GM23338 (cell line): ENCODE results near the gene ATG16L2. TPM values are rescaled to one million over a fixed set of nuclear protein-coding genes. Genes with fewer than 3 reads are reported as not detected.

Experiments
- ATAC-seq: fragments of 200-7000 bp; cut with Tn5 transposase; 3 replicates; pipeline ENCODE4 v1.9.1; 2020
- DNase-seq: peaks from one replicate; pipeline ENCODE4 v3.0.0-alpha.2; 2015; ENCODE audit warnings: low spot score
- H2AFZ ChIP-seq: fragments of 200-600 bp; sonication (generic); 2 replicates; pipeline ENCODE4 v1.8.0; 2016; ENCODE audit warnings: antibody characterized with exemption, mild to moderate bottlenecking, moderate library complexity
- H3F3A ChIP-seq: fragments of 200-600 bp; sonication (generic); replicated peaks from 2 replicates; pipeline ENCODE4 v1.8.0; 2017; ENCODE audit warnings: antibody characterized with exemption, mixed run types, low read depth
- H3K27ac ChIP-seq: fragments of 200-600 bp; sonication (generic); 2 replicates; pipeline ENCODE4 v1.6.1; 2016; ENCODE audit warnings: low read depth
- H3K27me3 ChIP-seq: fragments of 200-600 bp; sonication (generic); 2 replicates; pipeline ENCODE4 v1.8.0; 2016; ENCODE audit warnings: mild to moderate bottlenecking, mixed run types, moderate library complexity; ENCODE audit not compliant: insufficient read depth
- H3K36me3 ChIP-seq: fragments of 200-600 bp; sonication (generic); 2 replicates; pipeline ENCODE4 v1.8.0; 2016; ENCODE audit warnings: mild to moderate bottlenecking; ENCODE audit not compliant: insufficient read depth
- H3K4me1 ChIP-seq: fragments of 200-600 bp; sonication (generic); 2 replicates; pipeline ENCODE4 v1.8.0; 2016; ENCODE audit warnings: mild to moderate bottlenecking, moderate library complexity; ENCODE audit not compliant: insufficient read depth
- H3K4me2 ChIP-seq: fragments of 200-600 bp; sonication (generic); 2 replicates; pipeline ENCODE4 v1.7.1; 2017; ENCODE audit warnings: mixed run types
- H3K4me3 ChIP-seq: fragments of 200-600 bp; sonication (generic); 2 replicates; pipeline ENCODE4 v1.6.1; 2016; ENCODE audit warnings: mixed run types
- H3K79me2 ChIP-seq: fragments of 200-600 bp; sonication (generic); replicated peaks from 2 replicates; pipeline ENCODE4 v1.8.0; 2017; ENCODE audit warnings: mild to moderate bottlenecking; ENCODE audit not compliant: insufficient read depth
- H3K9me2 ChIP-seq: fragments of 200-600 bp; sonication (generic); 2 replicates; pipeline ENCODE4 v1.8.0; 2017; ENCODE audit not compliant: insufficient read depth
- H4K20me1 ChIP-seq: fragments of 200-600 bp; sonication (generic); replicated peaks from 2 replicates; pipeline ENCODE4 v1.8.0; 2017; ENCODE audit warnings: mild to moderate bottlenecking; ENCODE audit not compliant: insufficient read depth
- H3K27ac Mint-ChIP-seq: 2 replicates; pipeline ENCODE4 v1.8.0; 2020; ENCODE audit warnings: inconsistent platforms, mild to moderate bottlenecking, moderate library complexity, mixed read lengths
- H3K27me3 Mint-ChIP-seq: 3 replicates; pipeline ENCODE4 v1.8.0; 2022; ENCODE audit warnings: low read depth, mild to moderate bottlenecking, moderate library complexity, mixed read lengths, inconsistent platforms; ENCODE audit not compliant: insufficient read depth, poor library complexity
- H3K36me3 Mint-ChIP-seq: 3 replicates; pipeline ENCODE4 v1.8.0; 2021; ENCODE audit warnings: low read depth, mild to moderate bottlenecking, inconsistent platforms, moderate library complexity, mixed read lengths
- H3K4me1 Mint-ChIP-seq: 3 replicates; pipeline ENCODE4 v1.8.0; 2020; ENCODE audit warnings: mild to moderate bottlenecking, inconsistent platforms, mixed read lengths
- H3K4me3 Mint-ChIP-seq: 3 replicates; pipeline ENCODE4 v1.8.0; 2021; ENCODE audit warnings: moderate library complexity, mild to moderate bottlenecking, inconsistent platforms, mixed read lengths
- H3K9me3 Mint-ChIP-seq: 3 replicates; pipeline ENCODE4 v1.8.0; 2020; ENCODE audit warnings: moderate library complexity, mild to moderate bottlenecking, inconsistent platforms, mixed read lengths
- CREB1 ChIP-seq: fragments of 250-450 bp; sonication (Bioruptor Pico); IDR thresholded peaks from 2 replicates; pipeline ENCODE4 v1.5.0; 2020; ENCODE audit warnings: low read depth, mild to moderate bottlenecking, moderate library complexity
- CTCF ChIP-seq, 2 experiments: fragments of 200-600 bp in 1 of 2; sonication (generic) in 1 of 2; conservative IDR thresholded peaks; 2 replicates each; pipeline versions ENCODE4 v1.5.1 to v1.6.1; 2016 to 2017; ENCODE audit warnings: antibody characterized with exemption in 2 of 2, low read depth in 2 of 2, mild to moderate bottlenecking in 2 of 2, moderate library complexity in 1 of 2
- EZH2 ChIP-seq: fragments of 200-600 bp; sonication (generic); IDR thresholded peaks from one replicate; pipeline ENCODE4 v1.8.0; 2017; ENCODE audit warnings: antibody characterized with exemption, mild to moderate bottlenecking, low read depth; ENCODE audit not compliant: unreplicated experiment
- EZH2phosphoT487 ChIP-seq: fragments of 200-600 bp; sonication (generic); IDR thresholded peaks from one replicate; pipeline ENCODE4 v1.8.1; 2018; ENCODE audit warnings: antibody characterized with exemption; ENCODE audit not compliant: unreplicated experiment
- JUNB ChIP-seq: IDR thresholded peaks from one replicate; pipeline ENCODE4 v1.6.1; 2016; ENCODE audit warnings: antibody characterized with exemption; ENCODE audit not compliant: unreplicated experiment
- NANOG ChIP-seq: IDR thresholded peaks from 2 replicates; pipeline ENCODE4 v1.6.1; 2016; ENCODE audit warnings: antibody characterized with exemption, borderline replicate concordance
- POLR2AphosphoS5 ChIP-seq: IDR thresholded peaks from 2 replicates; pipeline ENCODE4 v1.6.1; 2016; ENCODE audit warnings: antibody characterized with exemption, low read depth
- REST ChIP-seq: IDR thresholded peaks from one replicate; pipeline ENCODE4 v1.6.1; 2018; ENCODE audit warnings: antibody characterized with exemption; ENCODE audit not compliant: unreplicated experiment
- STAT1 ChIP-seq: IDR thresholded peaks from one replicate; pipeline ENCODE4 v1.6.1; 2016; ENCODE audit warnings: antibody characterized with exemption; ENCODE audit not compliant: unreplicated experiment
- ZNF114 ChIP-seq: fragments of 250-450 bp; sonication (Bioruptor Pico); IDR thresholded peaks from 2 replicates; pipeline ENCODE4 v1.5.0; 2020; ENCODE audit warnings: mild to moderate bottlenecking, moderate library complexity
- ZNF331 ChIP-seq: fragments of 250-450 bp; sonication (Bioruptor Pico); IDR thresholded peaks from 2 replicates; pipeline ENCODE4 v1.5.0; 2020; ENCODE audit warnings: low read depth, mild to moderate bottlenecking, moderate library complexity
- ZNF462 ChIP-seq: fragments of 250-450 bp; sonication (Bioruptor Pico); IDR thresholded peaks from 2 replicates; pipeline ENCODE4 v1.5.0; 2020; ENCODE audit warnings: mild to moderate bottlenecking, moderate library complexity
- polyA plus RNA-seq: library from polyadenylated mRNA; unstranded; fragments of >200 nt; fragmentation: Nextera tagmentation; extraction: Ambion mirVana; gene quantifications from 2 replicates; pipeline ENCODE4 v1.2.1, GENCODE V29; 2016
- total RNA-seq: library from RNA; depleted of rRNA; stranded (reverse); fragments of >200 nt; shearing (Covaris generic); gene quantifications from 2 replicates; pipeline ENCODE4 v1.2.3, GENCODE V29; 2014
- TF ChIP-seq, protein P1 (sequence below): IDR thresholded peaks from 2 replicates; pipeline ENCODE4 v1.6.1; 2016; ENCODE audit warnings: antibody characterized with exemption

ATG16L2 gene
- total and polyA plus RNA-seq, 2 experiments from 2014 or later = 9.6 to 24.6 TPM

DNA sequence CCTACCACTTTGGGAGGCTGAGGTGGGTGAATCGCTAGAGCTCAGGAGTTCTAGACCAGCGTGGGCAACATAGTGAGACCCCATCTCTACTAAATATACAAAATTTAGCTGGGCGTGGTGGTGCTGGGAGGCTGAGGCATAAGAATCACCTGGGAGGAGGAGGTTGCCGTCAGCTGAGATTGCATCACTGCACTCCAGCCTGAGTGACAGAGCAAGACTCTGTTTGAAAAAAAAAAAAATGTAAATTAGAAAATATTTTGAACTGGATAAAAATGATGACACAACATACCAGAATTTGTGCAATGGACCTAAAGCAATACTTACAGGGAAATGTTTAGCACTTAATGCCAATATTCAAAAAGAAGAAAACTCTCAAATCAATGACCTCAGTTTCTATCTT is 46.4 kb downstream of the ATG16L2 start:
- H3K27ac Mint-ChIP-seq = no peak overlapping the region
- no peak for TF ChIP-seq CTCF (conservative IDR thresholded peaks at IDR 0.05; ENCODE audit: low read depth in 2 of 2)
- TF ChIP-seq REST = no peak
- TF ChIP-seq EZH2phosphoT487 = no peak
- TF ChIP-seq EZH2 = no peak
- no peak for TF ChIP-seq ZNF331 (CRISPR knock-in tag)
- TF ChIP-seq, protein P1, sequence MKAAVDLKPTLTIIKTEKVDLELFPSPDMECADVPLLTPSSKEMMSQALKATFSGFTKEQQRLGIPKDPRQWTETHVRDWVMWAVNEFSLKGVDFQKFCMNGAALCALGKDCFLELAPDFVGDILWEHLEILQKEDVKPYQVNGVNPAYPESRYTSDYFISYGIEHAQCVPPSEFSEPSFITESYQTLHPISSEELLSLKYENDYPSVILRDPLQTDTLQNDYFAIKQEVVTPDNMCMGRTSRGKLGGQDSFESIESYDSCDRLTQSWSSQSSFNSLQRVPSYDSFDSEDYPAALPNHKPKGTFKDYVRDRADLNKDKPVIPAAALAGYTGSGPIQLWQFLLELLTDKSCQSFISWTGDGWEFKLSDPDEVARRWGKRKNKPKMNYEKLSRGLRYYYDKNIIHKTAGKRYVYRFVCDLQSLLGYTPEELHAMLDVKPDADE = no peak
- no peak for TF ChIP-seq ZNF462 (CRISPR knock-in tag)
- no peak for TF ChIP-seq ZNF114 (CRISPR knock-in tag)
- TF ChIP-seq POLR2AphosphoS5 = no peak
- no peak for TF ChIP-seq NANOG
- no peak for TF ChIP-seq STAT1
- no peak for TF ChIP-seq JUNB
- no peak for TF ChIP-seq CREB1 (CRISPR knock-in tag)
- Histone ChIP-seq H3K36me3 (no peaks in the 10 kb centered on the region), H3K79me2 (no peaks in the 10 kb centered on the region), H3K4me3 (no peak overlapping the region), H3K27me3 (no peaks in the 10 kb centered on the region), H2AFZ (no peak overlapping the region), H3K9me2 (no peaks in the 10 kb centered on the region), H3K4me2 (no peak overlapping the region), H3K4me1 (peaks cover 6% of the 10 kb centered on the region; the same call in 1 of the 2 replicates), H3F3A (no peaks in the 10 kb centered on the region), H3K27ac (no peak overlapping the region), H4K20me1 (no peaks in the 10 kb centered on the region)
- no peak overlapping the region for H3K4me3 Mint-ChIP-seq
- H3K9me3 Mint-ChIP-seq = no peaks in the 10 kb centered on the region
- DNase-seq (no peak), ATAC-seq (no peak)
- no peaks in the 10 kb centered on the region for H3K27me3 Mint-ChIP-seq
- H3K36me3 Mint-ChIP-seq = no peaks in the 10 kb centered on the region
- H3K4me1 Mint-ChIP-seq = peaks cover 9% of the 10 kb centered on the region; the same call in 2 of the 3 replicates
